ENCODE measurements around the gene CLDN22. TPM values are rescaled to one million over a fixed set of nuclear protein-coding genes. Genes with fewer than 3 reads are reported as not detected.

Gene CLDN22
- total RNA-seq (2021; fragmentation: NEBNext Ultra II Directional; extraction: Animal tissue kit (Norgen Biotek cat#: 25700)) (not detected in 2 replicates), polyA plus RNA-seq (2011; rRNA removed) (not detected in 2 replicates), polyA minus RNA-seq (2011; rRNA and poly(A)+ RNA removed) (not detected in 2 replicates)
- polyA plus RNA-seq (2011; cell fraction: cytosol; rRNA removed), result not detected
- polyA plus RNA-seq (2011; cell fraction: nucleus; rRNA removed), result not detected
- 0.34 to 1.2 TPM (median 0.40 TPM) in 3 of 4 replicates, not detected in the other for polyA plus RNA-seq (2012, experiment 1 of 2)
- not detected for polyA plus RNA-seq (2012, experiment 2 of 2)
- not detected for polyA plus RNA-seq (2013, experiment 1 of 2)
- polyA plus RNA-seq (2013, experiment 2 of 2), result not detected
- not detected for polyA minus RNA-seq (2011; cell fraction: cytosol; rRNA and poly(A)+ RNA removed)
- 0.30 TPM for polyA minus RNA-seq (2011; cell fraction: nucleus; rRNA and poly(A)+ RNA removed)
- long read RNA-seq, experiment 1, result 0 reads
- long read RNA-seq, experiment 2, result 0 reads

- Histone ChIP-seq H3K79me2 (ENCODE audit: control insufficient read depth in 1 of 2, insufficient read depth in 2 of 2, low read length in 2 of 2) (no peaks in the 10 kb centered on the region), H2BK20ac (ENCODE audit: low read length) (no peak within 1 kb of the TSS), H2AK5ac (ENCODE audit: low read depth, low read length) (no peak within 1 kb of the TSS), H3K4ac (replicated peaks; ENCODE audit: insufficient read length, low read depth, low read length) (no peak within 1 kb of the TSS), H3K9ac (replicated peaks in 1 of 4; ENCODE audit: extremely low read depth in 1 of 4, low read depth in 3 of 4, low read length in 3 of 4) (no peak within 1 kb of the TSS), H4K8ac (ENCODE audit: extremely low read depth, insufficient read depth, low read length) (no peak within 1 kb of the TSS), H3K27me3 (replicated peaks in 1 of 4; ENCODE audit: control insufficient read depth in 3 of 4, extremely low read depth in 1 of 4, insufficient read depth in 3 of 4, low read length in 3 of 4) (no peaks in the 10 kb centered on the region), H3K9me3 (ENCODE audit: insufficient read depth in 2 of 2, low read depth in 1 of 2, low read length in 1 of 2) (no peaks in the 10 kb centered on the region), H2AFZ (ENCODE audit: low read length) (no peak within 1 kb of the TSS), H3K36me3 (ENCODE audit: control insufficient read depth in 2 of 4, insufficient read depth in 4 of 4, low read length in 3 of 4) (peaks cover 0 to 20% (median 5%) of the 10 kb centered on the region in 4 experiments; a peak in 4 of 8 replicates), H2BK5ac (ENCODE audit: low read depth, low read length) (no peak within 1 kb of the TSS), H4K5ac (ENCODE audit: insufficient read length, low read depth, low read length) (no peak within 1 kb of the TSS), H4K20me1 (replicated peaks in 1 of 2; ENCODE audit: control insufficient read depth in 1 of 2, insufficient read depth in 2 of 2, low read length in 2 of 2) (peaks cover 0 to 2% of the 10 kb centered on the region in 2 experiments), H4K91ac (replicated peaks; ENCODE audit: insufficient read length, low read length) (no peak within 1 kb of the TSS), H3K23me2 (ENCODE audit: low read depth, low read length) (no peaks in the 10 kb centered on the region), H2BK15ac (ENCODE audit: low read length) (no peak within 1 kb of the TSS), H2BK120ac (replicated peaks; ENCODE audit: low read depth, low read length) (no peak within 1 kb of the TSS), H2BK12ac (ENCODE audit: low read depth, low read length) (no peak within 1 kb of the TSS), H3K23ac (ENCODE audit: insufficient read length) (no peak within 1 kb of the TSS), H3K4me2 (ENCODE audit: insufficient read depth in 1 of 2, low read depth in 2 of 2, low read length in 2 of 2) (no peak within 1 kb of the TSS), H3K18ac (ENCODE audit: extremely low read depth, low read length) (no peak within 1 kb of the TSS), H3K14ac (ENCODE audit: insufficient read length) (no peak within 1 kb of the TSS), H3K27ac (ENCODE audit: low read depth, low read length) (no peak within 1 kb of the TSS), H3K56ac (replicated peaks; ENCODE audit: insufficient read length, low read depth, low read length) (no peak within 1 kb of the TSS), H3K4me3 (ENCODE audit: extremely low read depth in 1 of 4, insufficient read depth in 2 of 4, low read depth in 3 of 4, low read length in 4 of 4) (no peak within 1 kb of the TSS), H3K4me1 (replicated peaks in 1 of 4; ENCODE audit: control insufficient read depth in 3 of 4, insufficient read depth in 4 of 4, low read length in 3 of 4) (no peaks in the 10 kb centered on the region), H3K79me1 (ENCODE audit: low read depth, low read length) (no peaks in the 10 kb centered on the region)
- 91% methylated on average over 6 of the region's 6 CpGs; no CpG with 5 or more reads in 1 of the 2 experiments for WGBS, 2 experiments (ENCODE audit: extremely low coverage in 1 of 2, insufficient coverage in 1 of 2, insufficient read length in 1 of 2, insufficient replicate concordance in 2 of 2, low coverage in 1 of 2, low lambda C conversion rate in 2 of 2, missing lambda C conversion rate in 1 of 2)
- DNase-seq (ENCODE audit: low read depth in 1 of 2, low spot score in 2 of 2) (no peak), FAIRE-seq (no peak)
- ChIA-PET POLR2A (ENCODE audit: partially characterized antibody) (no interaction called here), CTCF (ENCODE audit: partially characterized antibody) (no interaction called here)
- TF ChIP-seq GTF2F1 (IDR thresholded peaks at IDR 0.05; ENCODE audit: borderline replicate concordance, low read depth, low read length) (no peak), CHD1 (IDR thresholded peaks at IDR 0.05; ENCODE audit: low read depth, low read length) (no peak), SP1 (IDR thresholded peaks at IDR 0.05; ENCODE audit: low read depth, low read length) (no peak), SP2 (IDR thresholded peaks at IDR 0.05; ENCODE audit: low read length) (no peak), CHD2 (IDR thresholded peaks at IDR 0.05; ENCODE audit: low read length) (no peak), SIRT6 (IDR thresholded peaks at IDR 0.05; ENCODE audit: low read length) (no peak), TBP (IDR thresholded peaks at IDR 0.05; ENCODE audit: low read depth, low read length) (no peak), SUZ12 (IDR thresholded peaks at IDR 0.05; ENCODE audit: low read length) (no peak), RBBP5 (IDR thresholded peaks at IDR 0.05; ENCODE audit: borderline replicate concordance, low read depth, low read length) (no peak), CBX5 (IDR thresholded peaks at IDR 0.05; ENCODE audit: low read depth, low read length) (no peak), CTBP2 (IDR thresholded peaks at IDR 0.05; ENCODE audit: borderline replicate concordance, insufficient read depth, insufficient read length, low read length) (no peak), ASH2L (IDR thresholded peaks at IDR 0.05; ENCODE audit: low read length) (no peak)
Observed at GRCh38 chr4:183320211-183321059, at the start of gene CLDN22. CLDN22 (minus strand) TSS chr4:183320276; CDS start chr4:183320218, 58 bp downstream.

All from H1 (cell line).